ENCODE measurements around the gene CALHM1. TPM values are rescaled to one million over a fixed set of nuclear protein-coding genes. Genes with fewer than 3 reads are reported as not detected.

The CALHM1 gene
- total and polyA plus RNA-seq, 2 of the 8 experiments (the other 6 are each of a cell fraction or from before 2014, with no cell fraction given) = 0.29 to 0.34 TPM

DNA sequence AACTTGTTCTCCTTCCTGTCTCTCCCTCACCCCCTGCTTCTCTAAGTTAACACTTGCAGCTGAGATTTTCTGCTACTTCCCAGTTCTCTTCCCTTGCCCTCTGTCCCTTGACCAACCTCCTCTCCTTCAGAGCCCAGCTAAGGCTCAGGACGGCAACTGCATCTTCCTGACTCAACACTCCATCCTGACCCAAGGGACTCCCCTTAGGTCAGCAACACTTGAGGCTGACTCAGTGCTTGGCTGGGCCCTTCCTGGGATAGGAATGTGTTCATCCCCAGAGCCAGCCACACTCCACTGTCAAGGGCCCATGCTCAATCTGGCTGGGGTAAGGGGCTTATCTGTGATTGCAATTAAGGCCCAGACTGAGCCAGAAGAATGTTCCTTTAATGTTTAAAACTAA is 10.0 kb downstream of the CALHM1 start:
- DNase-seq (ENCODE audit: low read depth in 1 of 2, low spot score in 2 of 2) (no peak), FAIRE-seq (no peak)
- Histone ChIP-seq H4K8ac (ENCODE audit: extremely low read depth, insufficient read depth, low read length) (no peak overlapping the region), H2BK20ac (ENCODE audit: low read length) (no peak overlapping the region), H3K9ac (replicated peaks in 1 of 4; ENCODE audit: extremely low read depth in 1 of 4, low read depth in 3 of 4, low read length in 3 of 4) (no peak overlapping the region), H2BK15ac (ENCODE audit: low read length) (no peak overlapping the region), H3K9me3 (ENCODE audit: insufficient read depth in 2 of 2, low read depth in 1 of 2, low read length in 1 of 2) (no peaks in the 10 kb centered on the region), H3K36me3 (ENCODE audit: control insufficient read depth in 2 of 4, insufficient read depth in 4 of 4, low read length in 3 of 4) (peaks cover 14 to 38% (median 30%) of the 10 kb centered on the region in 4 experiments), H3K4ac (replicated peaks; ENCODE audit: insufficient read length, low read depth, low read length) (no peak overlapping the region), H3K23me2 (ENCODE audit: low read depth, low read length) (peaks cover 3% of the 10 kb centered on the region; the same call in 1 of the 2 replicates), H4K5ac (ENCODE audit: insufficient read length, low read depth, low read length) (no peak overlapping the region), H2BK5ac (ENCODE audit: low read depth, low read length) (no peak overlapping the region), H3K4me2 (ENCODE audit: insufficient read depth in 1 of 2, low read depth in 2 of 2, low read length in 2 of 2) (no peak overlapping the region), H2AFZ (ENCODE audit: low read length) (no peak overlapping the region), H3K18ac (ENCODE audit: extremely low read depth, low read length) (no peak overlapping the region), H2BK120ac (replicated peaks; ENCODE audit: low read depth, low read length) (no peak overlapping the region), H3K27ac (ENCODE audit: low read depth, low read length) (no peak overlapping the region), H3K4me1 (replicated peaks in 1 of 4; ENCODE audit: control insufficient read depth in 3 of 4, insufficient read depth in 4 of 4, low read length in 3 of 4) (peaks cover 0 to 15% (median 4%) of the 10 kb centered on the region in 4 experiments; a peak in 5 of 7 replicates), H2BK12ac (ENCODE audit: low read depth, low read length) (no peak overlapping the region), H3K4me3 (ENCODE audit: extremely low read depth in 1 of 4, insufficient read depth in 2 of 4, low read depth in 3 of 4, low read length in 4 of 4) (no peak overlapping the region), H3K79me2 (ENCODE audit: control insufficient read depth in 1 of 2, insufficient read depth in 2 of 2, low read length in 2 of 2) (no peaks in the 10 kb centered on the region), H3K23ac (ENCODE audit: insufficient read length) (no peak overlapping the region), H4K91ac (replicated peaks; ENCODE audit: insufficient read length, low read length) (no peak overlapping the region), H3K14ac (ENCODE audit: insufficient read length) (no peak overlapping the region), H4K20me1 (replicated peaks in 1 of 2; ENCODE audit: control insufficient read depth in 1 of 2, insufficient read depth in 2 of 2, low read length in 2 of 2) (peaks cover 3 to 10% of the 10 kb centered on the region in 2 experiments), H3K79me1 (ENCODE audit: low read depth, low read length) (no peaks in the 10 kb centered on the region; the same call in 1 of the 2 replicates), H2AK5ac (ENCODE audit: low read depth, low read length) (no peak overlapping the region), H3K27me3 (replicated peaks in 1 of 4; ENCODE audit: control insufficient read depth in 3 of 4, extremely low read depth in 1 of 4, insufficient read depth in 3 of 4, low read length in 3 of 4) (no peaks in the 10 kb centered on the region; a peak in 2 of 7 replicates), H3K56ac (replicated peaks; ENCODE audit: insufficient read length, low read depth, low read length) (no peak overlapping the region)
- POLR2A ChIA-PET (ENCODE audit: partially characterized antibody) = interaction anchor here (0.6 to 1.0 kb wide), 2 partner anchors 8 to 823 kb away, joined by 3 read pairs; no protein-coding TSS in a partner anchor
- TF ChIP-seq CTBP2 (IDR thresholded peaks at IDR 0.05; ENCODE audit: borderline replicate concordance, insufficient read depth, insufficient read length, low read length) = no peak
- no peak for TF ChIP-seq EP300 (IDR thresholded peaks at IDR 0.05; ENCODE audit: borderline replicate concordance in 1 of 2, low read depth in 2 of 2, low read length in 2 of 2)
- no peak for TF ChIP-seq HDAC2 (IDR thresholded peaks at IDR 0.05; ENCODE audit: borderline replicate concordance in 1 of 2, low read depth in 2 of 2, low read length in 2 of 2)
- no peak for TF ChIP-seq CREB1 (IDR thresholded peaks at IDR 0.05)
- TF ChIP-seq SP2 (IDR thresholded peaks at IDR 0.05; ENCODE audit: low read length) = no peak
- no peak for TF ChIP-seq ZNF274 (IDR thresholded peaks at IDR 0.05; ENCODE audit: borderline replicate concordance, extremely low read depth, low read length)
- TF ChIP-seq SIRT6 (IDR thresholded peaks at IDR 0.05; ENCODE audit: low read length) = no peak
- no peak for TF ChIP-seq RXRA (IDR thresholded peaks at IDR 0.05; ENCODE audit: insufficient read depth, low read depth, low read length)
- no peak for TF ChIP-seq CHD1 (IDR thresholded peaks at IDR 0.05; ENCODE audit: low read depth, low read length)
- no peak for TF ChIP-seq RAD21 (IDR thresholded peaks at IDR 0.05 in 1 of 2, conservative IDR thresholded peaks at IDR 0.05 in 1 of 2; ENCODE audit: low read depth in 2 of 2, low read length in 2 of 2)
- WGBS, 2 experiments (ENCODE audit: extremely low coverage in 1 of 2, insufficient coverage in 1 of 2, insufficient read length in 1 of 2, insufficient replicate concordance in 2 of 2, low coverage in 1 of 2, low lambda C conversion rate in 2 of 2, missing lambda C conversion rate in 1 of 2) = 87% methylated on average over 1 of the region's 1 CpG; no CpG with 5 or more reads in 1 of the 2 experiments
- CTCF ChIA-PET (ENCODE audit: partially characterized antibody) = interaction anchor here (0.8 to 5.0 kb wide), 7 partner anchors 11 to 115 kb away, joined by 3 to 30 read pairs (median 7); no protein-coding TSS in a partner anchor

Data from H1 (cell line).